Measurements from ENCODE around the gene FLOT1.

FLOT1 gene

GRCh38 chr6:30769088-30769852 is 26.8 kb upstream of the FLOT1 start (continued):
- TF ChIP-seq ZNF843 (tag by site-specific recombination; IDR thresholded peaks at IDR 0.05), result no peak
- TF ChIP-seq ZNF10 (tag by site-specific recombination; IDR thresholded peaks at IDR 0.05), result no peak
- no peak for TF ChIP-seq SCRT2 (tag by site-specific recombination; IDR thresholded peaks at IDR 0.05)
- peak; percentile 89 for TF ChIP-seq ZNF660 (tag by site-specific recombination; IDR thresholded peaks at IDR 0.05)
- TF ChIP-seq ZNF837 (tag by site-specific recombination; IDR thresholded peaks at IDR 0.05), result no peak
- peak; percentile 64; the same call in 1 of the 2 replicates for TF ChIP-seq ZNF394 (tag by site-specific recombination; IDR thresholded peaks at IDR 0.05; ENCODE audit: borderline replicate concordance)
- TF ChIP-seq ZNF366 (tag by site-specific recombination; conservative IDR thresholded peaks at IDR 0.05), result peak; percentile 95
- TF ChIP-seq ZNF37A (tag by site-specific recombination; IDR thresholded peaks at IDR 0.05), result no peak
- TF ChIP-seq, protein P1, sequence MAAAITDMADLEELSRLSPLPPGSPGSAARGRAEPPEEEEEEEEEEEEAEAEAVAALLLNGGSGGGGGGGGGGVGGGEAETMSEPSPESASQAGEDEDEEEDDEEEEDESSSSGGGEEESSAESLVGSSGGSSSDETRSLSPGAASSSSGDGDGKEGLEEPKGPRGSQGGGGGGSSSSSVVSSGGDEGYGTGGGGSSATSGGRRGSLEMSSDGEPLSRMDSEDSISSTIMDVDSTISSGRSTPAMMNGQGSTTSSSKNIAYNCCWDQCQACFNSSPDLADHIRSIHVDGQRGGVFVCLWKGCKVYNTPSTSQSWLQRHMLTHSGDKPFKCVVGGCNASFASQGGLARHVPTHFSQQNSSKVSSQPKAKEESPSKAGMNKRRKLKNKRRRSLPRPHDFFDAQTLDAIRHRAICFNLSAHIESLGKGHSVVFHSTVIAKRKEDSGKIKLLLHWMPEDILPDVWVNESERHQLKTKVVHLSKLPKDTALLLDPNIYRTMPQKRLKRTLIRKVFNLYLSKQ (tag by site-specific recombination; IDR thresholded peaks at IDR 0.05; ENCODE audit: borderline replicate concordance), result no peak
- no peak for TF ChIP-seq ELK4 (IDR thresholded peaks at IDR 0.05; ENCODE audit: borderline replicate concordance, low read depth, low read length)
- TF ChIP-seq ZNF211 (tag by site-specific recombination; IDR thresholded peaks at IDR 0.05; ENCODE audit: low read depth), result no peak
- no peak for TF ChIP-seq ZNF23 (tag by site-specific recombination; IDR thresholded peaks at IDR 0.05; ENCODE audit: borderline replicate concordance)
- TF ChIP-seq ZNF112 (tag by site-specific recombination; IDR thresholded peaks at IDR 0.05), result no peak
- TF ChIP-seq ZNF560 (tag by site-specific recombination; IDR thresholded peaks at IDR 0.05; ENCODE audit: borderline replicate concordance), result no peak
- no peak for TF ChIP-seq YY1 (tag by site-specific recombination; IDR thresholded peaks at IDR 0.05)
- TF ChIP-seq HOXC10 (CRISPR knock-in tag; IDR thresholded peaks at IDR 0.05), result no peak
- TF ChIP-seq ZNF221 (tag by site-specific recombination; IDR thresholded peaks at IDR 0.05; ENCODE audit: borderline replicate concordance), result no peak
- no peak for TF ChIP-seq ZBTB11 (tag by site-specific recombination; conservative IDR thresholded peaks at IDR 0.05; ENCODE audit: low read depth)
- peak; percentile 54; the same call in 1 of the 2 replicates for TF ChIP-seq ZBTB21 (tag by site-specific recombination; IDR thresholded peaks at IDR 0.05)
- TF ChIP-seq ZNF529 (tag by site-specific recombination; IDR thresholded peaks at IDR 0.05; ENCODE audit: insufficient replicate concordance), result no peak
- no peak for TF ChIP-seq ZNF776 (tag by site-specific recombination; IDR thresholded peaks at IDR 0.05; ENCODE audit: borderline replicate concordance)
- TF ChIP-seq ZNF433 (tag by site-specific recombination; IDR thresholded peaks at IDR 0.05; ENCODE audit: low read depth), result no peak
- TF ChIP-seq YY2 (tag by site-specific recombination; IDR thresholded peaks at IDR 0.05), result no peak
- TF ChIP-seq, protein P2, sequence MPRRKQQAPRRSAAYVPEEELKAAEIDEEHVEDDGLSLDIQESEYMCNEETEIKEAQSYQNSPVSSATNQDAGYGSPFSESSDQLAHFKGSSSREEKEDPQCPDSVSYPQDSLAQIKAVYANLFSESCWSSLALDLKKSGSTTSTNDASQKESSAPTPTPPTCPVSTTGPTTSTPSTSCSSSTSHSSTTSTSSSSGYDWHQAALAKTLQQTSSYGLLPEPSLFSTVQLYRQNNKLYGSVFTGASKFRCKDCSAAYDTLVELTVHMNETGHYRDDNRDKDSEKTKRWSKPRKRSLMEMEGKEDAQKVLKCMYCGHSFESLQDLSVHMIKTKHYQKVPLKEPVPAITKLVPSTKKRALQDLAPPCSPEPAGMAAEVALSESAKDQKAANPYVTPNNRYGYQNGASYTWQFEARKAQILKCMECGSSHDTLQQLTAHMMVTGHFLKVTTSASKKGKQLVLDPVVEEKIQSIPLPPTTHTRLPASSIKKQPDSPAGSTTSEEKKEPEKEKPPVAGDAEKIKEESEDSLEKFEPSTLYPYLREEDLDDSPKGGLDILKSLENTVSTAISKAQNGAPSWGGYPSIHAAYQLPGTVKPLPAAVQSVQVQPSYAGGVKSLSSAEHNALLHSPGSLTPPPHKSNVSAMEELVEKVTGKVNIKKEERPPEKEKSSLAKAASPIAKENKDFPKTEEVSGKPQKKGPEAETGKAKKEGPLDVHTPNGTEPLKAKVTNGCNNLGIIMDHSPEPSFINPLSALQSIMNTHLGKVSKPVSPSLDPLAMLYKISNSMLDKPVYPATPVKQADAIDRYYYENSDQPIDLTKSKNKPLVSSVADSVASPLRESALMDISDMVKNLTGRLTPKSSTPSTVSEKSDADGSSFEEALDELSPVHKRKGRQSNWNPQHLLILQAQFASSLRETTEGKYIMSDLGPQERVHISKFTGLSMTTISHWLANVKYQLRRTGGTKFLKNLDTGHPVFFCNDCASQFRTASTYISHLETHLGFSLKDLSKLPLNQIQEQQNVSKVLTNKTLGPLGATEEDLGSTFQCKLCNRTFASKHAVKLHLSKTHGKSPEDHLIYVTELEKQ (tag by site-specific recombination; IDR thresholded peaks at IDR 0.05; ENCODE audit: borderline replicate concordance), result peak; percentile 84; the same call in 1 of the 2 replicates
- TF ChIP-seq, protein P3, sequence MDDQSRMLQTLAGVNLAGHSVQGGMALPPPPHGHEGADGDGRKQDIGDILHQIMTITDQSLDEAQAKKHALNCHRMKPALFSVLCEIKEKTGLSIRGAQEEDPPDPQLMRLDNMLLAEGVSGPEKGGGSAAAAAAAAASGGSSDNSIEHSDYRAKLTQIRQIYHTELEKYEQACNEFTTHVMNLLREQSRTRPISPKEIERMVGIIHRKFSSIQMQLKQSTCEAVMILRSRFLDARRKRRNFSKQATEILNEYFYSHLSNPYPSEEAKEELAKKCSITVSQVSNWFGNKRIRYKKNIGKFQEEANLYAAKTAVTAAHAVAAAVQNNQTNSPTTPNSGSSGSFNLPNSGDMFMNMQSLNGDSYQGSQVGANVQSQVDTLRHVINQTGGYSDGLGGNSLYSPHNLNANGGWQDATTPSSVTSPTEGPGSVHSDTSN (CRISPR knock-in tag; IDR thresholded peaks at IDR 0.05), result no peak
- no peak for TF ChIP-seq ZNF140 (tag by site-specific recombination; IDR thresholded peaks at IDR 0.05)
- peak; percentile 59; the same call in 1 of the 2 replicates for TF ChIP-seq BCL11A (tag by site-specific recombination; IDR thresholded peaks at IDR 0.05; ENCODE audit: low read depth)
- TF ChIP-seq ZNF202 (tag by site-specific recombination; IDR thresholded peaks at IDR 0.05; ENCODE audit: borderline replicate concordance), result no peak
- TF ChIP-seq ZNF664 (tag by site-specific recombination; IDR thresholded peaks at IDR 0.05), result no peak
- TF ChIP-seq GLIS2 (tag by site-specific recombination; IDR thresholded peaks at IDR 0.05), result peak; percentile 96
